GM21529 (cell line): ENCODE results near the gene TMEM147.

Experiments used
- ATAC-seq: cut with Tn5 transposase; IDR thresholded peaks from one replicate; pipeline ENCODE4 v1.9.1; 2021; ENCODE audit not compliant: unreplicated experiment

TMEM147 gene

GRCh38 chr19:35519291-35519690 is 26.1 kb upstream of the TMEM147 start:
- no peak for ATAC-seq

GRCh38 chr19:35521124-35521743 is 24.2 kb upstream of the TMEM147 start:
- ATAC-seq = no peak

- ATAC-seq = no peak
Observed at GRCh38 chr19:35522745-35523327, 22.6 kb upstream of the TMEM147 start.

GRCh38 chr19:35524181-35524837 is 21.1 kb upstream of the TMEM147 start:
- no peak for ATAC-seq

- no peak for ATAC-seq
Observed at GRCh38 chr19:35525873-35526272, 19.6 kb upstream of the TMEM147 start.

GRCh38 chr19:35528218-35529038 is 17.0 kb upstream of the TMEM147 start, which contains the start of gene SBSN:
TSS of gene SBSN (minus strand) at chr19:35528311. CDS start at chr19:35528281, 30 bp downstream.
- ATAC-seq = no peak

- no peak for ATAC-seq
Observed at GRCh38 chr19:35529241-35530218, 15.9 kb upstream of the TMEM147 start.

- no peak for ATAC-seq
Observed at GRCh38 chr19:35531291-35531690, 14.1 kb upstream of the TMEM147 start.

- no peak for ATAC-seq
Observed at GRCh38 chr19:35533201-35533821, 12.1 kb upstream of the TMEM147 start, which contains the start of gene GAPDHS. TSS of gene GAPDHS (plus strand) at chr19:35533456. CDS start at chr19:35533528, 72 bp downstream.

- ATAC-seq = no peak
Observed at GRCh38 chr19:35533822-35534392, 11.5 kb upstream of the TMEM147 start.

GRCh38 chr19:35534803-35535480 is 10.5 kb upstream of the TMEM147 start:
- ATAC-seq = no peak

- no peak for ATAC-seq
Observed at GRCh38 chr19:35539314-35539713, 6.1 kb upstream of the TMEM147 start.

- no peak for ATAC-seq
Observed at GRCh38 chr19:35539850-35540249, 5.6 kb upstream of the TMEM147 start.

- ATAC-seq = no peak
Observed at GRCh38 chr19:35540356-35540927, 5.0 kb upstream of the TMEM147 start.

- no peak for ATAC-seq
Observed at GRCh38 chr19:35542209-35542608, 3.2 kb upstream of the TMEM147 start.

GRCh38 chr19:35543280-35544109 is 1.9 kb upstream of the TMEM147 start:
- no peak for ATAC-seq

- ATAC-seq = no peak
Observed at GRCh38 chr19:35544110-35544802, 1.2 kb upstream of the TMEM147 start.
